Measurements from ENCODE around the gene NEURL3.

The NEURL3 gene

DNA sequence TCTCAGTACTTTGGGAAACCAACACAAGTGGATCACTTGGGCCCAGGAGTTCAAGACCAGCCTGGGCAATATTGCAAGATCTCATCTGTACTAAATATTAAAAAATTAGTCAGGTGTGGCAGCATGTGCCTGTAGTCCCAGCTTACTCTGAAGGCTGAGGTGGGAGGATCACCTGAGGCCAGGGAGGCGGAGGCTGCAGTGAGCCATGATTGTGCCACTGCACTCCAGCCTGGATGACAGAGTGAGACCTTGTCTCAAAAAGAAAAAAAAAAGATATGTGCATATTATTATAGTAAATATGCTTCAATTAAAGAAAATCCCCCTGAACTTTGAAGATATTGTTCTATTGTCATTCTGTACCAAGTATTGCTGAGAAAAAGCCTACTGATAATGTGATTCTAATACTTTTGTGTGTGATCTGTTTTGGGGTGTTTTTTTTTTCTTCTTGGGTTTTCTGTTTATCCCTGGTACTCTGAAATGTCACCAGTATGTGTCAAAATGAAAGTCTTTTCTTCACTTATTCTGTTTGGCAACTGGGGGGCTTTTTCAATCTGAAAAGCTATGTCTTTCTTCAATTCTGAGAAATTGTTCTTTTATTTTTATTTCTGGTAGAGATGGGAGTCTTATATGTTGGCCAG, 13.2 kb downstream of the NEURL3 start:
- Histone ChIP-seq H3K4me2 (ENCODE audit: low read depth, low read length, poor library complexity, severe bottlenecking) (no peak overlapping the region), H3F3A (ENCODE audit: low read depth) (no peaks in the 10 kb centered on the region), H3K9me3 (ENCODE audit: insufficient read depth, low read depth, low read length) (peaks cover 3% of the 10 kb centered on the region; the same call in 1 of the 2 replicates), H4K20me1 (ENCODE audit: insufficient read depth, low read length, poor library complexity, severe bottlenecking) (no peaks in the 10 kb centered on the region), H3K36me3 (ENCODE audit: insufficient read depth, low read length) (no peaks in the 10 kb centered on the region), H2AFZ (ENCODE audit: low read length) (no peak overlapping the region), H3K27me3 (ENCODE audit: insufficient read depth, low read length, poor library complexity, severe bottlenecking) (no peaks in the 10 kb centered on the region), H3K9ac (ENCODE audit: low read depth, low read length, poor library complexity, severe bottlenecking) (no peak overlapping the region), H3K9me2 (replicated peaks; ENCODE audit: low read depth, low read length) (no peaks in the 10 kb centered on the region), H3K79me2 (ENCODE audit: insufficient read depth, low read length) (no peaks in the 10 kb centered on the region), H3K4me3 (ENCODE audit: low read length, poor library complexity, severe bottlenecking) (no peak overlapping the region), H3K4me1 (ENCODE audit: insufficient read depth, low read length, poor library complexity, severe bottlenecking) (no peaks in the 10 kb centered on the region)
- TF ChIP-seq, protein P1, sequence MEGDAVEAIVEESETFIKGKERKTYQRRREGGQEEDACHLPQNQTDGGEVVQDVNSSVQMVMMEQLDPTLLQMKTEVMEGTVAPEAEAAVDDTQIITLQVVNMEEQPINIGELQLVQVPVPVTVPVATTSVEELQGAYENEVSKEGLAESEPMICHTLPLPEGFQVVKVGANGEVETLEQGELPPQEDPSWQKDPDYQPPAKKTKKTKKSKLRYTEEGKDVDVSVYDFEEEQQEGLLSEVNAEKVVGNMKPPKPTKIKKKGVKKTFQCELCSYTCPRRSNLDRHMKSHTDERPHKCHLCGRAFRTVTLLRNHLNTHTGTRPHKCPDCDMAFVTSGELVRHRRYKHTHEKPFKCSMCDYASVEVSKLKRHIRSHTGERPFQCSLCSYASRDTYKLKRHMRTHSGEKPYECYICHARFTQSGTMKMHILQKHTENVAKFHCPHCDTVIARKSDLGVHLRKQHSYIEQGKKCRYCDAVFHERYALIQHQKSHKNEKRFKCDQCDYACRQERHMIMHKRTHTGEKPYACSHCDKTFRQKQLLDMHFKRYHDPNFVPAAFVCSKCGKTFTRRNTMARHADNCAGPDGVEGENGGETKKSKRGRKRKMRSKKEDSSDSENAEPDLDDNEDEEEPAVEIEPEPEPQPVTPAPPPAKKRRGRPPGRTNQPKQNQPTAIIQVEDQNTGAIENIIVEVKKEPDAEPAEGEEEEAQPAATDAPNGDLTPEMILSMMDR (conservative IDR thresholded peaks at IDR 0.05; ENCODE audit: low read length), result no peak
- TF ChIP-seq EZH2phosphoT487 (IDR thresholded peaks at IDR 0.05; ENCODE audit: borderline replicate concordance), result no peak

DNA sequence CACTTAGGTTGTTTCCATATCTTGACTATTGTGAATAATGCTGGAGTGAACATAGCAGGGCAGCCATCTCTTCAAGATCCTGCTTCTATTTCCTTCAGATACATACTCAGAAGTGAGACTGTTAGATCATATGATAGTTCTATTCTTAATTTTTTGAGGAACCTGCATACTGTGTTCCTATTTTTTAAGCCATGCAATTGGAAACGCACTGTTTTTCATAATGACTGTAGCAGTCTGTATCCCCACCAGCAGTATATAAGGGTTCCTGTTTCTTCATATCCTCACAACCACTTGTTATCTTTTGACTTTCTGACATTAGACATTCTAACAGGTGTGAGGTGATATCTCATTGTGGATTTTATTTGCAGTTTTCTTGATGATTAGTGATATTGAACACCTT, 15.5 kb downstream of the NEURL3 start:
- H3K4me3 ChIP-seq (ENCODE audit: low read length, poor library complexity, severe bottlenecking), result no peak overlapping the region
- H3K4me1 ChIP-seq (ENCODE audit: insufficient read depth, low read length, poor library complexity, severe bottlenecking), result no peaks in the 10 kb centered on the region
- H3K9me2 ChIP-seq (replicated peaks; ENCODE audit: low read depth, low read length), result no peaks in the 10 kb centered on the region
- no peak for TF ChIP-seq EZH2phosphoT487 (IDR thresholded peaks at IDR 0.05; ENCODE audit: borderline replicate concordance)
- TF ChIP-seq, protein P1 (conservative IDR thresholded peaks at IDR 0.05; ENCODE audit: low read length), result no peak
- no peak overlapping the region for H3K9ac ChIP-seq (ENCODE audit: low read depth, low read length, poor library complexity, severe bottlenecking)
- H4K20me1 ChIP-seq (ENCODE audit: insufficient read depth, low read length, poor library complexity, severe bottlenecking), result no peaks in the 10 kb centered on the region
- H3K79me2 ChIP-seq (ENCODE audit: insufficient read depth, low read length), result no peaks in the 10 kb centered on the region
- H3K9me3 ChIP-seq (ENCODE audit: insufficient read depth, low read depth, low read length), result no peaks in the 10 kb centered on the region; the same call in 1 of the 2 replicates
- H3F3A ChIP-seq (ENCODE audit: low read depth), result no peaks in the 10 kb centered on the region
- H2AFZ ChIP-seq (ENCODE audit: low read length), result no peak overlapping the region
- no peaks in the 10 kb centered on the region for H3K27me3 ChIP-seq (ENCODE audit: insufficient read depth, low read length, poor library complexity, severe bottlenecking)
- no peak overlapping the region for H3K4me2 ChIP-seq (ENCODE audit: low read depth, low read length, poor library complexity, severe bottlenecking)
- H3K36me3 ChIP-seq (ENCODE audit: insufficient read depth, low read length), result no peaks in the 10 kb centered on the region

GRCh38 chr2:96489261-96489660, 15.9 kb downstream of the NEURL3 start:
- Histone ChIP-seq H3K27me3 (ENCODE audit: insufficient read depth, low read length, poor library complexity, severe bottlenecking) (no peaks in the 10 kb centered on the region), H3K4me3 (ENCODE audit: low read length, poor library complexity, severe bottlenecking) (no peak overlapping the region), H3K36me3 (ENCODE audit: insufficient read depth, low read length) (no peaks in the 10 kb centered on the region), H3K9me2 (replicated peaks; ENCODE audit: low read depth, low read length) (no peaks in the 10 kb centered on the region), H3K4me1 (ENCODE audit: insufficient read depth, low read length, poor library complexity, severe bottlenecking) (no peaks in the 10 kb centered on the region), H3K79me2 (ENCODE audit: insufficient read depth, low read length) (no peaks in the 10 kb centered on the region), H3K9ac (ENCODE audit: low read depth, low read length, poor library complexity, severe bottlenecking) (no peak overlapping the region), H3K9me3 (ENCODE audit: insufficient read depth, low read depth, low read length) (no peaks in the 10 kb centered on the region; the same call in 1 of the 2 replicates), H2AFZ (ENCODE audit: low read length) (no peak overlapping the region), H3K4me2 (ENCODE audit: low read depth, low read length, poor library complexity, severe bottlenecking) (no peak overlapping the region), H4K20me1 (ENCODE audit: insufficient read depth, low read length, poor library complexity, severe bottlenecking) (no peaks in the 10 kb centered on the region), H3F3A (ENCODE audit: low read depth) (no peaks in the 10 kb centered on the region)
- no peak for TF ChIP-seq EZH2phosphoT487 (IDR thresholded peaks at IDR 0.05; ENCODE audit: borderline replicate concordance)
- TF ChIP-seq, protein P1 (conservative IDR thresholded peaks at IDR 0.05; ENCODE audit: low read length), result no peak
